ENCODE results near the gene SLC22A5.

SLC22A5 gene

DNA sequence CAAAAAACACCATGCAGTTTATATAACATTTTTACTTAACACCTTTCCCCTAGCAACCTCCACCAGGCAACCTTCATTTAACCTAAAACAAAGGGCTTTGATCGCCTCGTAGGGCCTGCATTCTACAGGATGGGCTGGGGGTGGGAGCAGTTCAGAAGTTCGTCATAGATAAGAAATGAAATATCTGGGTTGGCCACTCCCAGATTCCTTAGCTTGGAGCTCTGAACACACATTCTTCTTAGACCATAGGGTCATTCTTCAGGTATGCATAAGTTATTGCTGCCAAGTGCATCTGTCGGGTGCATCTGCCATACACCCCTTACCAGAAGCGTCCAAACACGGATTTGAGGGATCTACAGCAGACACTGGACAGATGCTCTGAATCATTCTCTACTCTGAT is 4.3 kb upstream of the SLC22A5 start:
- DNase-seq (ENCODE audit: low read depth, low spot score) = no peak

DNA sequence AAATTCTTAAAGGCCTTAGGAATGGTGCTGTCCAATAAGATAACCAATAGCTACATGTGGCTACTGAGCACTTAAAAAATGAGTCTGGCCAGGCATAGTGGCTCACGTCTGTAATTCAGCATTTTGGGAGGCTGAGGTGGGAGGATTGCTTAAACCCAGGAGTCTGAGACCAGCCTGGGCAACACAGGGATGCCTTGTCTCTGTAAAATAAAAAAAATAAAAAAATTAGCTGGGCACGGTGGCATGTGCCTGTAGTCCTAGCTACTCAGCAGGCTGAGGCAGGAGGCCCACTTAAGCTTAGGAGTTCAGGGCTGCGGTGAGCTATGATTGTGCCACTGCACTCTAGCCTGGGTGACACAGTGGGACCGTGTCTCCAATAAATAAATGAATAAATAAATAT is 1.3 kb upstream of the SLC22A5 start:
- DNase-seq (ENCODE audit: low read depth, low spot score) = no peak

DNA sequence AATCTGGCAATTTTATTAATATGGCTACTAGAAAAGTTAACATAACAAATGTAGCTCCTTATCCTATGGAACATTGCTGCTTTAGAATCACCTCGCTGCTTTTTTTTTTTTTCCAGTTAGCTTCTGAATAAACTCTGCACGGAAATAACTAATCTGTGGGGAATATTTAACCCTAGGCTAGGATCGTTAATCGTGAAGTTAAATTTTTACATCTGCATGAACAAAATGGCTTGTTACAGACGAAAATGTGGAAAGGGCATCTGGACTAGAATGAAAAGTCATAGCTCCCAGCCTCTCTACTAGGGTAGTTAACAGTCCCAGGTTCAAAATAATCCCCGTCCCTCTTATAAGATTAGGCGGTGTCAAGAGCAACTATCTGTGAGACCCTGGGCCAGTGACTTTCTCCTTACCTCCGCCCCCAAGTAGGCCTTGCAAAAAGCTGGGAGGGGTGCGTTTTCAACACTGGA is 470 bp upstream of the SLC22A5 start:
- no peak for DNase-seq (ENCODE audit: low read depth, low spot score)

- no peak for DNase-seq (ENCODE audit: low read depth, low spot score)
These were observed 866 bp downstream of the SLC22A5 start for GRCh38 chr5:132370181-132370970.

- DNase-seq (ENCODE audit: low read depth, low spot score) = no peak
These were observed 1.6 kb downstream of the SLC22A5 start for GRCh38 chr5:132370971-132371602.

DNA sequence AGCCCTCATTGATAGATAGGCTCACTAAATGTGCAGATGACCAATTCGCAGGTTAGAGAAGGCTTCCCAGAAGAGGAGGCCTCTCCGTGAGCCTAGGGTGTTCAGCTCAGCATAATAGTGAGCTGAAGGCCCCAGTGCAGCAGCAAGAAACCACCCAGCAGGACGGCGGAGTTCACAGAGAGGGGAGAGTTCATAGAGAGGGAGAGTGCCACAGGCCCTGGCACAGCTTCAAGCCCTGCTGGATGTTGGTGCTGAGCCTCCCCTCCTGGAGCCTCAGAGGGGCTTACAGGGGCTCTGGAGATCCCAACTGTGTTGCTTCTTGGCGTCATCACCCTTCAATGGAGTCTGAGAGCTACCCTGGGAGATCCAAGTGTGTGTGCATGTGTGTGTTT is 2.1 kb downstream of the SLC22A5 start:
- DNase-seq (ENCODE audit: low read depth, low spot score) = no peak

DNA sequence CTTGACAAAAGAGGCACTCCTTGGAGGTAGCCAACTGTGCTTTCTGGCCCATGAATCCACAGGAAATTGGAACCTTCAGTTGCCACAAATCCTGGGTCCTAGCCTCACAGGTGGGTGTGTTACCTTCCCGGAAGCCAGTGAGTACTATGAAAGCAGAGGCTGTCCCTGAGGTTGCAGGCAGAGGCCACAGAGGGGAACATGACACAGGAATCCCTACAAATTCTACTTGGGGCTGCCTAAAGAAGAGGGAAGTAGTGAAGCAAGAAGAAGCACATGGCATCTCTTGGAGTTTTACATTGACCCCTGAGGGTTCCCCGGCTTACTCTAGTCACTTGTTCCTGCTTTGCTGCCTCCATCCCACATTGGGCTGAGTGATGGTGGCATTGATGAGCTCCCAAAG is 2.6 kb downstream of the SLC22A5 start:
- no peak for DNase-seq (ENCODE audit: low read depth, low spot score)

DNA sequence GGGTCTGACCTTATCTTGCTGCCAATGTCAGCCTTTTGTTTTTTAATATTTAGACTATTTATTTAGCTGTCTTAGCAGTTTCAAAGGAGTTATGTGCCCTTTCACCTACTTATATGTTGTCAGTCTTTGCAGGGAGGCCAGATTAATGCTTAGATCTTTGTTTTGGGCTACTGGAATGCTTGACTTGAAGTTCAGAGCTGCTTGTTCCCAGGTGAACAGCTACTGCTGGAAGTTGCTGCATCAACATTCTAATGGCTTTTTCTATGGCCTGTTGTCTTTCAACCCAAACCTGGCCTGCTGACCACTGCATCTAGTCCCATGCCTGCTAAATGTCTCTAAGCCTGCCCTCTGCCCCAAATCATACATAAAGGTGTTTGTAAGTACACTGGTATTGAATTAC is 3.0 kb downstream of the SLC22A5 start:
- DNase-seq (ENCODE audit: low read depth, low spot score) = no peak

DNA sequence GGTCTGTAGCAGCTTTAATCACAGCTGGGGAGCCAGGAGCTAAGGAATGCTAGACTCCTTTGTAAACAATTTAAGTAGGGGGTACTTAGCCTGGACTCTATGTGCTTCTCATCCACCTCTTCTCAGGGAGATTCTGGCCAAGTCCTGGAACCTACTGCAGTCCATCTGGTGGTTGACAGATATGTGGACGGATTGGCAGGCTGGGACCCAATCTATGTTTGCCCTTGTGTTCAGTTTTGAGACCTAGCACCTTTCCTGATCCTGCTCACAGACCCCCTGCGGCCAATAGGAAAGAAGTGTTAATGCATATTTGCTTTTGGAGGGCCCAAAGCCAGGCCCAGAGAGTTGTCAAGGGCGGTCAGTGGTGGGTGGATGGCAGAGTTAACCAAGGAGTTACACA is 6.4 kb downstream of the SLC22A5 start:
- no peak for DNase-seq (ENCODE audit: low read depth, low spot score)

DNA sequence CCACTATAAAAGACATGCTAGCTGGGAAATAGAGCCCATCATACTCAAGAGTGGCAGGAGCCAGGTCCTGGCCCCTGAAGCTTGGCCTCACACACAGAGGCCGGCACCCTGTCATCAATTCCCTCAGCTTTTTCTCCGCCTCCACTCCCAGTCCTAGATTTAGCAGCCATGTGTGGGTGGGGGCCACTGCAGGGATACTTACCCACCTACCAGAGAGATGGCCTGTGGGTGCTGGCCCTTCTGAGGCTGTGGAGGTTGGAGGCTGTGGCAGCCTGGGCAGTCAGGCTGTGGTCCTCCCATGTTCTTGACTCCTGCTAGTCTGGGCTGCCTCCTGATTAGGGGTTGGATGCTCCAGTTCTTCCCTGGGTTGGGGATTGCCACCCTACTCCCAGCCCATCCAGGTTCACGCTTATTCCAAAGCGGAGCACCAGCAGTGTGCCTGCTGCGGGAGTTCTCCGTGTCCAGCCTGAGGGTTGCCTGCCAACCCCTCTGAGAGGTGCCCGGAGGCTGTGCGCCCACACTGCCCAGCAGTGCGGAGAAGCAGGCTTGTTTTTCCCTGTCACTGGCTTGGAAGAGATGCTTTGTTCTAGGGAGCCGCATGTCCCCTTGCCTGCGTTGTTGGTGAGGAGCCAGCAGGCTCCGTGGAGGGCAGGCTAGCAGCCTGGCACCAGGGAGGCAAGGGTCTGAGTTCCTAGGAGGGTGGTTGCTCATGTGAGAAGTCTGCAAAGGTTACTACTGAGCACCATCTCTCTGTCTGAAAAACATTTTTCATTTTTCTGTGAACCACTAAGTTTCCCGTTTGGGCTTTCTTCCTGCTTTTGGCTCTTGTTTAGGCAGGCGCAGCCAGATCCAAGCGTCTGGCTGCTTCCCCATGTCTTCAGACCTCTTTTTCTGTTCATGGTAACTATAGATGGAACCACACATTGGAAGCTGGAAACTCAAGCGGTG is 7.5 kb downstream of the SLC22A5 start:
- no peak for DNase-seq (ENCODE audit: low read depth, low spot score)

DNA sequence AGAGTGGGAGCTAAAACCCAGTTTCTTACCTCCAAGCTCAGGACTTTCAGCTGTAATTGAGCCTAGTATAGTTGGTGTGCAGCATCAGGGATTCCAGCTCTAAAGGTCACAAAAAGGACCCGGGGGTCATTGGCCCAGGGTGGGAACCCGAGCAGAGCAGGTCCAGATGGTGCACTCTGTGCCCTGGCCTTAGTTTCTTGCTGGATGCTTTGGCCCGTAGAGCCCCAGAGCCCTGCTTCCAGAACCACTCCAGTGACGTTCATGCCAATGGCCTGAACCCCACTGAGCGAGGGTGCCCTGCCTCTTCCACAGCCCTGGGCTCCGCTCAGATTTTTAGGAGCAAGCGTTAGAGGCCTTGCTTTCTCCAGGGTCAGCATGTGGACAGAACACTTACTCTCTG is 8.2 kb downstream of the SLC22A5 start:
- no peak for DNase-seq (ENCODE audit: low read depth, low spot score)

DNA sequence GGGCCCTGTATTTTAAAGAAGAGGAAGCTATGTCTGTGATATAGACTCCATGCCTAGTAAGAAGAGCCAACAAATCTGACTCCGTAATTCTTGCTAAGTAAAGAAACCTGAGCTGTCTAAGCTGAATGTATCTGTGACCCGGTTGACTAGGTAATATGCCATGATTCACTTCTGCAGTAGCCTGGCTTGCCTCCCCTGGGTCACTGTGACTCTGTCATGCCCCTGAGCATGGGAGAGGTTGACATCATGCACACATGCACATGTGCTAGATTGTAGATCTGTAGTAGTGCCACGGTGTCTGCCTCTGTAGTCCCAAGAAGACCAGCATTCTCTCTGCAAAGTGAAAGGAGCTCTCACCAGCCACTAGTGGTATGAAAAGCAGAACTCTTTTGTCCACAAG is 9.1 kb downstream of the SLC22A5 start:
- no peak for DNase-seq (ENCODE audit: low read depth, low spot score)

- DNase-seq (ENCODE audit: low read depth, low spot score) = no peak
These were observed 10.5 kb downstream of the SLC22A5 start for GRCh38 chr5:132380047-132380446.

- DNase-seq (ENCODE audit: low read depth, low spot score) = no peak
These were observed 11.2 kb downstream of the SLC22A5 start for GRCh38 chr5:132380741-132381140.

GRCh38 chr5:132381614-132382013 is 12.1 kb downstream of the SLC22A5 start:
- DNase-seq (ENCODE audit: low read depth, low spot score) = no peak

- DNase-seq (ENCODE audit: low read depth, low spot score) = no peak
These were observed 13.8 kb downstream of the SLC22A5 start for GRCh38 chr5:132383261-132383660.

DNA sequence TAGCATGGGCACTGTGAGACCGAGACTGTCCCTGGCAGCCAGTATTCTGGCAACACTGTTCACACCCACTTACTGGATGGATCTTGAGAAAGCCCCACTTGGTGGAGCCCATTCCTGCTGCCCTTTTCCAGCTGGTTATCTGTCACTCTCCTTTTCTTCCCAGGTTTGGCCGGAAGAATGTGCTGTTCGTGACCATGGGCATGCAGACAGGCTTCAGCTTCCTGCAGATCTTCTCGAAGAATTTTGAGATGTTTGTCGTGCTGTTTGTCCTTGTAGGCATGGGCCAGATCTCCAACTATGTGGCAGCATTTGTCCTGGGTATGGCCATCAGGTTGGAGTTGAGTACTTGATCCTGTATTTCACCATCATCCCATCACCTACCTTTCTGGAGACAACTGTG is 14.5 kb downstream of the SLC22A5 start:
- DNase-seq (ENCODE audit: low read depth, low spot score) = no peak

DNA sequence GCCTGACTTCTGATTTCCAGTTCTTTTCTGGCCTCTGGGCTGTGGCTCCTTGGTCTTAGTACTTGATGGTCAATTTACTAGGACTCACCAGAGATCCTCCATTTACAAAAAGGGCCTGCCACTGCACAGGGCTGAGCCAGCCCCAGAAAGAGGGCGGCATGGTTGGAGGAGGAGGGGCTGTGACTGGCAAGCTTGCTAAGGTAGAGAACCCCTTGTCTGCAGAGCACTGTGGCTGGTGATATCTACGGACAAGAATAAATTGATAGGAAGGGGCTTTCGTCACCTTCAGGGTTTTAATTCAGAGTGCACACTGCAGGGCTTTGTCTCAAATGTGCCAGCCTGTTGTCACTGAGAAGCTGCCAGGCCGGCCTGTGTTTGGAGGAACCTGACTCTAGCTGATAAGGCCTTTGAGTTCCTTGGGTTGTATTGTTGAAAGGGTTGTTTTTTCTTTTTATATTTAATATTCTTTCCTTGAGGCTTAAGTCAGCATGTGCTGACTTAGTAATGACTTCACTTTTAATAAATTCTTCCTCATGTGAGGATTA is 15.1 kb downstream of the SLC22A5 start:
- DNase-seq (ENCODE audit: low read depth, low spot score) = no peak

DNA sequence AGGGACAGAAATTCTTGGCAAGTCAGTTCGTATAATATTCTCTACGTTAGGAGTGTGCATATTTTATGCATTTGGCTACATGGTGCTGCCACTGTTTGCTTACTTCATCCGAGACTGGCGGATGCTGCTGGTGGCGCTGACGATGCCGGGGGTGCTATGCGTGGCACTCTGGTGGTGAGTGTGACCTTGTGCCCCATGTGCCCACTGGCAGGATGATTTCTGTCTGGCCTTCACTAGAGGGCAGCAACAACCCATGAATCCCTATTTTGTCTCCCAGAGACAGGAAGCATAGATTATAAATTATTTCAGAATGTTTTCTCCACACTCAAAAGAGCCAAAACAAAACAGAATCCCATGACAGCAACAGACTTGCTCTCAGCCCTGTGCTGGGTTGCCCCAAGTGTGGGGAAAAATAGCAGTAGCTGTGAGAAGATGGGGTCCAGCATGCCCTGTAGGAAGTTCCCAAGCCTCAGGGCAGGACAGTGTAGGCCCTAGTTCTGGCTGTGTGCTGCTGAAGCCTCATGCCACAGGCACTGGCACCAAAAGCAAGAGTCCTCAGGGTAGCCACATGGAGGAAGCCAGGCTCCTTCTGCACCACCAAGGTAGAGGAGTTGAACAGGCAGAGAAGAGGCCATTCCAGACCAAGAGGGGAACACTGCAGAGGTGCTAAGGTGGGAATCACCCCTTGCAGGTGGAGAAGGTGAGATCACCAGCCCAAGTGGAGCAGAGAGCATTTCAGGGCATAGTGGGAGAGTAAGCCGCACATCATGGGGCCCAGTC is 16.0 kb downstream of the SLC22A5 start:
- no peak for DNase-seq (ENCODE audit: low read depth, low spot score)

- DNase-seq (ENCODE audit: low read depth, low spot score) = no peak
These were observed 17.3 kb downstream of the SLC22A5 start for GRCh38 chr5:132386644-132387286.
